Activated T-cell treated with anti-CD3 and anti-CD28 coated beads for 48 hours (primary cell): Measurements from ENCODE around the gene CLEC2L.

Source experiments
- DNase-seq: peaks from one replicate; pipeline ENCODE4 v3.0.0-alpha.2; 2020; ENCODE audit warnings: low read depth

The CLEC2L gene

GRCh38 chr7:139557857-139558581 is 34.5 kb downstream of the CLEC2L start:
- DNase-seq = no peak

GRCh38 chr7:139559364-139560105 is 36.0 kb downstream of the CLEC2L start:
- DNase-seq = no peak

- no peak for DNase-seq
Measured at GRCh38 chr7:139560199-139560598, 36.7 kb downstream of the CLEC2L start.

- no peak for DNase-seq
Measured at GRCh38 chr7:139560678-139561077, 37.2 kb downstream of the CLEC2L start.

GRCh38 chr7:139562491-139562890 is 39.0 kb downstream of the CLEC2L start:
- no peak for DNase-seq

GRCh38 chr7:139562961-139563565 is 39.6 kb downstream of the CLEC2L start:
- DNase-seq = no peak

GRCh38 chr7:139563856-139564255 is 40.4 kb downstream of the CLEC2L start:
- no peak for DNase-seq

GRCh38 chr7:139566075-139566474 is 42.6 kb downstream of the CLEC2L start:
- no peak for DNase-seq

GRCh38 chr7:139566736-139567646 is 43.5 kb downstream of the CLEC2L start:
- DNase-seq = no peak

- DNase-seq = no peak
Measured at GRCh38 chr7:139567647-139568345, 44.3 kb downstream of the CLEC2L start.

- no peak for DNase-seq
Measured at GRCh38 chr7:139568346-139568675, 44.8 kb downstream of the CLEC2L start.

- DNase-seq = no peak
Measured at GRCh38 chr7:139568813-139569490, 45.5 kb downstream of the CLEC2L start.

GRCh38 chr7:139570119-139570518 is 46.6 kb downstream of the CLEC2L start:
- DNase-seq = no peak

- DNase-seq = no peak
Measured at GRCh38 chr7:139570626-139571025, 47.1 kb downstream of the CLEC2L start.

GRCh38 chr7:139571190-139571589 is 47.7 kb downstream of the CLEC2L start:
- DNase-seq = no peak

GRCh38 chr7:139571651-139572050 is 48.2 kb downstream of the CLEC2L start:
- no peak for DNase-seq

- no peak for DNase-seq
Measured at GRCh38 chr7:139572071-139572470, 48.6 kb downstream of the CLEC2L start.

GRCh38 chr7:139572704-139573385 is 49.4 kb downstream of the CLEC2L start:
- DNase-seq = no peak

- no peak for DNase-seq
Measured at GRCh38 chr7:139573871-139574270, 50.4 kb downstream of the CLEC2L start.

- no peak for DNase-seq
Measured at GRCh38 chr7:139574618-139575337, 51.3 kb downstream of the CLEC2L start.
